ENCODE data around the gene TPPP2. TPM values are rescaled to one million over a fixed set of nuclear protein-coding genes. Genes with fewer than 3 reads are reported as not detected.

The TPPP2 gene
- total and polyA plus RNA-seq, 2 donors (not counting 1 experiment from before 2014, with no cell fraction given) = not detected

- no peaks in the 10 kb centered on the region for H3K9me3 ChIP-seq (ENCODE audit: control extremely low read depth in 1 of 3, control insufficient read depth in 2 of 3, insufficient read depth in 1 of 3, low read length in 2 of 3)
- no peak for ATAC-seq (ENCODE audit: low read depth)
- Mint-ChIP-seq H3K9me3 (ENCODE audit: insufficient read depth) (no peaks in the 10 kb centered on the region), H3K27ac (no peak overlapping the region), H3K4me3 (no peak overlapping the region), H3K27me3 (peaks cover 29% of the 10 kb centered on the region), H3K4me1 (no peaks in the 10 kb centered on the region)
- no peak overlapping the region for H3K4me3 ChIP-seq (ENCODE audit: control extremely low read depth in 1 of 5, extremely low read depth in 1 of 5, insufficient read depth in 1 of 5, low read depth in 2 of 5, low read length in 4 of 5)
- peaks cover 0 to 15% (median 0%) of the 10 kb centered on the region in 4 experiments for H3K27me3 ChIP-seq (replicated peaks in 1 of 4; ENCODE audit: control extremely low read depth in 1 of 4, control insufficient read depth in 3 of 4, insufficient read depth in 4 of 4, low read length in 3 of 4)
- H3K9ac ChIP-seq (ENCODE audit: low read length) = no peak overlapping the region
- no peaks in the 10 kb centered on the region for H4K20me1 ChIP-seq (ENCODE audit: control insufficient read depth, insufficient read depth, low read length, poor library complexity, severe bottlenecking)
- no peaks in the 10 kb centered on the region for H3K36me3 ChIP-seq (replicated peaks in 1 of 2; ENCODE audit: control extremely low read depth in 1 of 2, control insufficient read depth in 1 of 2, extremely low read depth in 1 of 2, insufficient read depth in 2 of 2, low read length in 1 of 2)
- no peak overlapping the region for H3K27ac ChIP-seq (ENCODE audit: low read length in 2 of 2)
- TF ChIP-seq CTCF (IDR thresholded peaks at IDR 0.05) (no peak), EZH2 (IDR thresholded peaks at IDR 0.05; ENCODE audit: borderline replicate concordance, insufficient read depth, low read depth, low read length, poor library complexity, severe bottlenecking) (no peak)
- POLR2A ChIA-PET = no interaction called here
- no peaks in the 10 kb centered on the region for H3K4me1 ChIP-seq (ENCODE audit: control insufficient read depth in 2 of 2, insufficient read depth in 2 of 2, low read length in 2 of 2)
- H3K4me2 ChIP-seq (replicated peaks; ENCODE audit: low read depth, low read length, poor library complexity, severe bottlenecking) = no peak overlapping the region
- H3K79me2 ChIP-seq (ENCODE audit: control insufficient read depth, insufficient read depth, low read length) = no peaks in the 10 kb centered on the region
- CTCF ChIA-PET = interaction anchor here (1.3 to 6.9 kb wide), 4 partner anchors 7 to 72 kb away, joined by 3 to 87 read pairs (median 7); no protein-coding TSS in a partner anchor
- intact Hi-C loops (cut with micrococcal nuclease) = no loop called here
- H2AFZ ChIP-seq (ENCODE audit: insufficient read depth, low read depth, low read length, poor library complexity, severe bottlenecking) = no peak overlapping the region
- 94% methylated on average over 4 of the region's 4 CpGs for WGBS (ENCODE audit: insufficient coverage)
- DNase-seq = no peak
Measured at GRCh38 chr14:21033133-21033698, 3.2 kb downstream of the TPPP2 start.

GRCh38 chr14:21034707-21035106 is 4.7 kb downstream of the TPPP2 start, which contains the start of gene RNASE13:
TSS of gene RNASE13 (minus strand) at chr14:21034807. CDS start at chr14:21034288, 519 bp downstream.
- intact Hi-C loops (cut with micrococcal nuclease) = no loop called here
- H3K27me3 Mint-ChIP-seq = peaks cover 29% of the 10 kb centered on the region
- H3K4me3 Mint-ChIP-seq = no peak within 1 kb of the TSS
- Histone ChIP-seq H2AFZ (ENCODE audit: insufficient read depth, low read depth, low read length, poor library complexity, severe bottlenecking) (no peak within 1 kb of the TSS), H3K4me2 (replicated peaks; ENCODE audit: low read depth, low read length, poor library complexity, severe bottlenecking) (no peak within 1 kb of the TSS), H3K27me3 (replicated peaks in 1 of 4; ENCODE audit: control extremely low read depth in 1 of 4, control insufficient read depth in 3 of 4, insufficient read depth in 4 of 4, low read length in 3 of 4) (peaks cover 0 to 15% (median 0%) of the 10 kb centered on the region in 4 experiments), H3K9me3 (ENCODE audit: control extremely low read depth in 1 of 3, control insufficient read depth in 2 of 3, insufficient read depth in 1 of 3, low read length in 2 of 3) (no peaks in the 10 kb centered on the region), H3K27ac (ENCODE audit: low read length in 2 of 2) (no peak within 1 kb of the TSS), H4K20me1 (ENCODE audit: control insufficient read depth, insufficient read depth, low read length, poor library complexity, severe bottlenecking) (no peaks in the 10 kb centered on the region), H3K4me1 (ENCODE audit: control insufficient read depth in 2 of 2, insufficient read depth in 2 of 2, low read length in 2 of 2) (no peaks in the 10 kb centered on the region), H3K4me3 (ENCODE audit: control extremely low read depth in 1 of 5, extremely low read depth in 1 of 5, insufficient read depth in 1 of 5, low read depth in 2 of 5, low read length in 4 of 5) (no peak within 1 kb of the TSS), H3K79me2 (ENCODE audit: control insufficient read depth, insufficient read depth, low read length) (no peaks in the 10 kb centered on the region), H3K9ac (ENCODE audit: low read length) (no peak within 1 kb of the TSS), H3K36me3 (replicated peaks in 1 of 2; ENCODE audit: control extremely low read depth in 1 of 2, control insufficient read depth in 1 of 2, extremely low read depth in 1 of 2, insufficient read depth in 2 of 2, low read length in 1 of 2) (no peaks in the 10 kb centered on the region)
- ATAC-seq (ENCODE audit: low read depth) (no peak), DNase-seq (no peak)
- H3K4me1 Mint-ChIP-seq = no peaks in the 10 kb centered on the region
- no peak within 1 kb of the TSS for H3K27ac Mint-ChIP-seq
- POLR2A ChIA-PET = no interaction called here
- H3K9me3 Mint-ChIP-seq (ENCODE audit: insufficient read depth) = no peaks in the 10 kb centered on the region
- WGBS (ENCODE audit: insufficient coverage) = 76% methylated on average over 4 of the region's 5 CpGs
- CTCF ChIA-PET = interaction anchor here (0.6 to 6.9 kb wide), 4 partner anchors 15 to 38 kb away, joined by 3 to 87 read pairs (median 4); no protein-coding TSS in a partner anchor
- no peak for TF ChIP-seq EZH2 (IDR thresholded peaks at IDR 0.05; ENCODE audit: borderline replicate concordance, insufficient read depth, low read depth, low read length, poor library complexity, severe bottlenecking)
- TF ChIP-seq CTCF (IDR thresholded peaks at IDR 0.05) = no peak

Data from B cell (primary cell).